ENCODE measurements around the gene VEPH1. TPM values are rescaled to one million over a fixed set of nuclear protein-coding genes. Genes with fewer than 3 reads are reported as not detected.

The VEPH1 gene
- total and polyA plus RNA-seq, 9 of the 15 experiments (the other 6 are each of a cell fraction or from before 2014, with no cell fraction given): 4.5 to 15.6 (median 5.8) TPM

DNA sequence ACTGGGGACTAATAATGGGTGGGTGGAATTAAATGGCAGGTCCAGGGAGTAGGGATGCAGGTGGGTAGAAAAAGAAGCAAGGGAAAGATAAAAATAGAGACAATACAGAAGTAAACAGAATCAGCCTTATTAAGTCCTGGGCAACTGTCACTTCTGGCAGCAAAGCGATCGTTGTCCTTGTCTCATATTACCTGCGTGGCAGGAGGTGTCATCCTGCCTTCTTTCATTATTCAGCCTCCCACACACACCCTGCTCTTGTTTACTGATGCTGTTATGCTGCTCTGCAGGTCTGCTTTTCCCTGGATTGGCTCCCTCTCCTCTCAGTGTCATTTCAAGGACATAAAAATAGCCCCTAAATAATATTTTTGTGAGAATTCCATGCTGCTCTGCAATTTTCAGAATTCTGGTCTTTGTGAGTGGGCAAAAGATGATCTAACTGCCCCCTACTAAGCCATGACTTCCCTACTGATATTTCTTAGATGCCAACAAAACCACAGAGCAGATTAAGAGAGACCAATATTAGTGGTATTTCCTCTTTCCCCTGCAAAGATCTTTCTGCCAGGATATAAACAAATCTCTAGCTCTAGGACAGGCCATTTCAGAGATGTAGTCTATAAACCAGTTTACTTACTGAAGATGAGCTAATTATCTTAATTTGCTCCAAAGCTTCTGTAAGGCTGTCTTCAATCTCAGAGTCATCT is 8.5 kb downstream of the VEPH1 start:
- FAIRE-seq (no peak), DNase-seq (ENCODE audit: extremely low read depth in 1 of 4, low spot score in 3 of 4) (no peak), ATAC-seq (no peak)
- no peaks in the 10 kb centered on the region for H4K20me1 ChIP-seq (replicated peaks; ENCODE audit: control insufficient read depth, insufficient read depth, low read length)
- peaks cover 0 to 4% of the 10 kb centered on the region in 2 experiments; a peak in 2 of 5 replicates for H3K4me1 ChIP-seq (replicated peaks in 1 of 2; ENCODE audit: control insufficient read depth in 2 of 2, insufficient read depth in 2 of 2, low read length in 2 of 2)
- no TSS peak for BruUV-seq (replicated peaks)
- 7% methylated on average over 3 of the region's 3 CpGs for WGBS (ENCODE audit: insufficient coverage, low coverage, missing lambda C conversion rate)
- H3K9me1 ChIP-seq (ENCODE audit: control insufficient read depth, insufficient read depth, low read length): no peaks in the 10 kb centered on the region
- H3K27ac ChIP-seq (ENCODE audit: extremely low read depth, low read depth, low read length): no peak overlapping the region
- no peak overlapping the region for H3K4me3 ChIP-seq
- H3K79me2 ChIP-seq (ENCODE audit: control insufficient read depth, insufficient read depth, low read length): no peaks in the 10 kb centered on the region
- no peaks in the 10 kb centered on the region for H3K36me3 ChIP-seq (ENCODE audit: control insufficient read depth, insufficient read depth, low read length)
- CTCF ChIA-PET (ENCODE audit: low intra/inter-chr PET ratio): interaction anchor here (2.0 kb wide), 1 partner anchor 290 kb away, joined by 16 read pairs; no protein-coding TSS in a partner anchor
- H3K9ac ChIP-seq (ENCODE audit: insufficient read depth in 1 of 2, low read depth in 2 of 2, low read length in 2 of 2): no peak overlapping the region
- no peak overlapping the region for H2AFZ ChIP-seq (ENCODE audit: low read depth, low read length)
- no peak overlapping the region for H3K4me2 ChIP-seq (ENCODE audit: insufficient read depth, low read length)
- in situ Hi-C loops (cut with MboI): loop anchor here (5.0 kb wide), 1 partner anchor 287 kb away; no protein-coding TSS in a partner anchor
- no peak for TF ChIP-seq NCOA2 (IDR thresholded peaks at IDR 0.05; ENCODE audit: partially characterized antibody in 2 of 2)
- no peak for TF ChIP-seq GTF2A2 (tag; IDR thresholded peaks at IDR 0.05)
- TF ChIP-seq RBBP5 (IDR thresholded peaks at IDR 0.05; ENCODE audit: borderline replicate concordance, insufficient read depth, low read length, poor library complexity, severe bottlenecking): no peak
- intact Hi-C loops (cut with micrococcal nuclease): loop anchor here (5.0 to 10.0 kb wide), 2 partner anchors 142 to 260 kb away; no protein-coding TSS in a partner anchor
- H3K9me3 ChIP-seq (replicated peaks; ENCODE audit: control insufficient read depth, insufficient read depth, low read depth, low read length): no peaks in the 10 kb centered on the region
- H3K27me3 ChIP-seq (ENCODE audit: control insufficient read depth in 2 of 2, insufficient read depth in 2 of 2, low read length in 2 of 2): no peaks in the 10 kb centered on the region; a peak in 1 of 5 replicates
- POLR2A ChIA-PET: no interaction called here
